GM12875 (cell line): ENCODE data around the gene ZDHHC11.
"Not testable (repeated sequence)": the region's sequence is repeated elsewhere in the genome, so short reads cannot be mapped to it uniquely, and the experiment has no call there.

Experiments
- H3K4me3 ChIP-seq: one replicate; pipeline ENCODE4 v1.5.1; 2011; ENCODE audit warnings: low read depth, low read length, control low read depth
- TF ChIP-seq, protein P1 (sequence below): IDR thresholded peaks from 2 replicates; pipeline ENCODE4 v1.5.1; 2011; ENCODE audit warnings: low read depth, mild to moderate bottlenecking, control low read depth, inconsistent platforms, low read length, moderate library complexity, borderline replicate concordance; ENCODE audit not compliant: insufficient read depth

The ZDHHC11 gene

DNA sequence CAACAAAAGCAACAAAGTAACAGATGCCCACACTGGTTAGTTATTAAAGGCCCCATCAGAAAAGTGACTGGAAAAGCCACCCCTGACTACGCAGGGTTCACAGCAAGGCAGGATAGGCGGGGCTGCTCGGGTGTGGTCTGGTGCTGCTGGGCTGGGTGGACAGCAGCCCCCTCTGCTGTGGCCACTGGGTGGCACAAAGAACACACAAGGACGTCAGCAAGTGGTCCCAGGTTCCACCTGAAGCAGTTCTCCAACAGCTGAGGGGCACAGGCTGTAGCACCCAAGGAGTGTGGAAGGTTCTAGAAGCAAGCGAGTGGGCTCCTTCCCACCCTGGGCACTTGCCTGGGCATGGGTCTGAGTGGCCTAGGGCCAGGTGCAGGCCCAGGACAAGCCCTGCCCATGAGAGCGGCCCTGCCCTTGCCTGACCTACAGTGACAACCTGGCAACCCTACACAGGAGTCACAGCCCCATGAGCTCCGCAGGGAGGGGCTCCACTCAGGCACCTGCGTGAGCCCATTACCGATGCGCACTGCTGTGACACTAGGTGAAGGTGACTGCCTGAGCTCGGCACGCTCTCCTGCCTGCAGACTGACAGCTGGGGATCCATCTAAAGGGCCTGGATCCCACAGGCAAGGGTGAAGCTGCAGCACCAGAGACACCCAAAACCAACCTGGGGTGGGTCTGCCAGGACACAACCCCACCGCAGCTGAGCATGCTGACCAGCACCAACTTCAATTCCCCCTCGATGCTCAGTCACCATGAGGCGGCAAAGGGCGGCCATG lies 33.8 kb upstream of the ZDHHC11 start:
- H3K4me3 ChIP-seq, result no peak overlapping the region
- TF ChIP-seq, protein P1, sequence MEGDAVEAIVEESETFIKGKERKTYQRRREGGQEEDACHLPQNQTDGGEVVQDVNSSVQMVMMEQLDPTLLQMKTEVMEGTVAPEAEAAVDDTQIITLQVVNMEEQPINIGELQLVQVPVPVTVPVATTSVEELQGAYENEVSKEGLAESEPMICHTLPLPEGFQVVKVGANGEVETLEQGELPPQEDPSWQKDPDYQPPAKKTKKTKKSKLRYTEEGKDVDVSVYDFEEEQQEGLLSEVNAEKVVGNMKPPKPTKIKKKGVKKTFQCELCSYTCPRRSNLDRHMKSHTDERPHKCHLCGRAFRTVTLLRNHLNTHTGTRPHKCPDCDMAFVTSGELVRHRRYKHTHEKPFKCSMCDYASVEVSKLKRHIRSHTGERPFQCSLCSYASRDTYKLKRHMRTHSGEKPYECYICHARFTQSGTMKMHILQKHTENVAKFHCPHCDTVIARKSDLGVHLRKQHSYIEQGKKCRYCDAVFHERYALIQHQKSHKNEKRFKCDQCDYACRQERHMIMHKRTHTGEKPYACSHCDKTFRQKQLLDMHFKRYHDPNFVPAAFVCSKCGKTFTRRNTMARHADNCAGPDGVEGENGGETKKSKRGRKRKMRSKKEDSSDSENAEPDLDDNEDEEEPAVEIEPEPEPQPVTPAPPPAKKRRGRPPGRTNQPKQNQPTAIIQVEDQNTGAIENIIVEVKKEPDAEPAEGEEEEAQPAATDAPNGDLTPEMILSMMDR, result no peak

DNA sequence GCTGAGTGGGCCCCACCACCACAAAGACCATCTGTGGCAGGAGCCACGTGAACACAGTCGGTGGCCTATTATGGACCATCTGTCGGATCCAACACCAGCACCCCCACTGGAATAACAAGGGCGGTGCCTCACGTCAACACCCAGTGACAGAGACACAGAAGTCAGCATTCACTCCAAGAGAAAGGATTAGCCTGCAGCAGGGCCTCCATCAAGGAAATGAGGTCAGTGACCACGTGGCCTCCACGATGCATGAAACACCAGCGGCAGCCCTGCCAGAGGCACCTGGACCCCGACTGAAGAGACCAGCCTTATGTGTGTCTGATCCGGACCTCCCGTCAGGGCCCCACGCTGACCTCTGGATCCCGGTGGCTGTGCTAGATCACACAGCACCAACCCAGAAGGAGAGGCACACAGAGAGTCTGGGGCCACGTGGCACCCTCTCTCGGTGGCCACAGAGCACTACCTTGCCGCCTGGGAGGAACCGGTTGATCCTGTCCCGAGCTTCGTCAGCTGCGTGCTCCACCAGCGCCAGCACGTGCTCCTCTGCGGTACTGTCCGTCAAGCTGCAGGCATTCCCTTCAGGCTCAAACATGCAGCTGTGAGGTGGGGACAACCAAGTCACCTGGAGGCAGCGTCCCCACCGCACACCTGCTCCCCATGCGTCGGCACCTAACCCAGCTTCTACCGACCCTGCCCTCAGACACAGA lies 32.8 kb upstream of the ZDHHC11 start:
- H3K4me3 ChIP-seq, result no peak overlapping the region
- TF ChIP-seq, protein P1, result no peak

DNA sequence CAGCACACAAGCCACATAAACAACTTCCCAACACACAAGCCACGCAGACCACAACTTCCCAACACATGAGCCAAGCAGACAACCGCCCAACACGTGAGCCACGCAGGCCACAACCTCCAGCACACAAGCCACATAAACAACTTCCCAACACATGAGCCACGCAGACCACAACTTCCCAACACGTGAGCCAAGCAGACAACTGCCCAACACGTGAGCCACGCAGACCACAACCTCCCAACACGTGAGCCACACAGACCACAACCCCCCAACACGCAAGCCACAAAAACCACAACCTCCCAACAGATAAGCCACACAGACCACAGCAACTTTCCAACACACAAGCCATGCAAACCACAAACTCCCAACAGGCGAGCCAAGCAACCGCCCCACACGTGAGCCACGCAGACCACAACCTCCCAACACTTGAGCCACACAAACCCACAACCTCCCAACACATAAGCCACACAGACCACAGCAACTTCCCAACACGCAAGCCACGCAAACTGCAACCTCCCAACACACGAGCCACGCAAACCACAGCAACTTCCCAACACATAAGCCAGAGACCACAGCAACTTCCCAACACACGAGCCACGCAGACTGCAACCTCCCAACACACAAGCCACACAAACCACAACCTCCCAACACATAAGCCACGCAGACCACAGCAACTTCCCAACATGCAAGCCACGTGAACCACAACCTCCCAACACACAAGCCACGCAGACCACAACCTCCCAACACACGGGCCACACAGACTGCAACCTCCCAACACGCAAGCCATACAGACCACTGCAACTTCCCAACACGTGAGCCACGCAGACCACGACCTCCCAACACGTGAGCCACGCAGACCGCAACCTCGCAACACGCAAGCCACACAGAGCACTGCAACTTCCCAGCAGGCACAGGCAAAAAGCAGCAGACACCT lies 31.7 kb upstream of the ZDHHC11 start:
- TF ChIP-seq, protein P1, result no peak
- no peak overlapping the region for H3K4me3 ChIP-seq

DNA sequence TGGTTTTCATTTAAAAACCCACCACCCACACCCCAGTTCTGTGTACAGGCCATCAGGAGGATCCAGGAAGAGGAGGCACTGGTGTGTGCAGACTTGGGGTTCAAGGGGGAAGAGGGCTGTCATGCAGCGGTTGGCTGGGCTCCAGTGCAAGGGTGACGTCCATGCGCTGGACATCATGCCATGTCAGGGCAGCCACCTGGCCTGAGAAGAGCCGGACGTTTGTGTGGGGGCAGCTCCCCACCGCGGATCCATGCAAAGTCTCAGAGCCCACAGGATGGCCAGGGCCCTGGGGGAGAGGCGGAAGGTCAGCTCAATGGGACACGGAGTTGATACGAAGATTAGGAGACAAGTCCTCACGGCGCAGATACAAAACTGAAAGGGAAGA lies 30.8 kb upstream of the ZDHHC11 start:
- TF ChIP-seq, protein P1, result no peak
- H3K4me3 ChIP-seq, result no peak overlapping the region

DNA sequence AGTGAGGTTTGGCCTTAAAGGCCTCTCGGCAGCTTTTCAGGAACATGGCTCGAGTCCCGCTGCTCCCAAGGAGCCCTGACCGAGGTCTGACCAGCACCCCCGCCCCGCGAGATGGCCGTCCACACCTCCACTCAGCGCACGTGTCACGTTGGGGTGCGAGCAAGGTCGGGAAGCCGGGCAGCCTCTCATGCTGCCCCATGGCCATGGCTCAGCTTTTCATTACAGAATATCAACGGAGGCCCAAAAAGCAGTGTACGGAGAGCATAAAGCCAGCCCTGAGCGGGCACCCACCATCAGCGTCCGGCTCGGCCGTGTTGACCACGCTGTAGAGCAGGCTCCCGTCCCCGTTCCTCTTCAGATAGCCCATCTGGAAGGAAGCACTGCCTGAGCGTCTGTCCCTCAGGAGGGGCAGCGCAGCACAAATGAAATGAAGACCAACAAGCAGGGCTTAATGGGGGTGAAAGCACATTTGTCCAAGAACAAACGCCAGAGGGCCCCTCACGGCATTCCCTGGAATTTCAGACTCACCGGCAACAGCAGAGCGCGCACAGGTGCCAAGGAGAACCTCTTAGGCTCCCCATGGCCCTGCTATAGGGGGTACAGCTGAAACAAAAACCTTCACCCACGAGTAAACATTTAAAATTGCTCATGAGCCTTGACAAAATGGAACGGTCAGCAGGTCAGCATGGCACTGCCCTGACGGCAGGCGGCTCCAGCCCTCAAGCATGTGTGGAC lies 30.2 kb upstream of the ZDHHC11 start:
- H3K4me3 ChIP-seq, result no peak overlapping the region
- TF ChIP-seq, protein P1, result no peak

DNA sequence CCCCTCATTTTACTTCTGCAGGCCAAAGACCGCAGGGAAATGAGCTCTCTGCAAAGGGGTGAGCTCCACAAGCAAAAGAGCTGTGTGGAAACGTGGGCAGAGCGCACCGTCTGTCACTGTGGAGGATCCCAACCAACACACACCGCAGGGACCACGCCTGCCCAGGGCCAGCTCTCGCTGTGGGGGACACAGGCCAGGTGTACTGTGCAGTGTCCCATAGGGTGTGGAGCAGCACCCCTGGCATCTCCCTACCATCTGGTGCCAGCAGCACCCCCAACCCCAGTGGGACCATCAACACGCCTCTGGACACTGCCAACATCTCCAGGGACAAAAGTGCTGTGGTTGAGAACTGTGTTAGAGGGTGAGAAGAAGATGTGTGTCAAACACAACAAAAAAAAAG lies 27.9 kb upstream of the ZDHHC11 start:
- not testable (repeated sequence) for H3K4me3 ChIP-seq

DNA sequence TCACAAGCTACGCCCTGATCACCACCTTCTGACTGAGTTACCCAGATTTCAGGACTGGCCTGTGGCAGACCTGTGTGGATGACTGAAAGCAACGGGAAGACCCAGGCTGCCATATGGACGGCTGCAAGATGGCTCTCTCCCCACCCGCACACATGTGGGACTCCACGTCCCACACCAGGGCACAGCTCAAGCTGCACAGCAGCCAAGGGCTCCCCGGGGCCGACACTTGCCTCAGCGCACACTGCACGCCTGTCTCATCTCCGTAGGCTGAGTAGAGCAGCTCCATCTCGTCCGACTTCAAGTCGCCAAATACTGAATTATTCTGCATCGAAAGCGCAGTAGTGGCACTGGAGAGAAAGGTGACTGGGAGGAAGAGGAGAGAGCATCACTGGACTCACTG lies 27.3 kb upstream of the ZDHHC11 start:
- no peak overlapping the region for H3K4me3 ChIP-seq

More for the DNA sequence above, 27.3 kb upstream of the ZDHHC11 start:
- TF ChIP-seq, protein P1, result no peak
